Measurements from ENCODE around the gene ELL3. TPM values are rescaled to one million over a fixed set of nuclear protein-coding genes. Genes with fewer than 3 reads are reported as not detected.
A peak's percentile ranks its signal among the peaks of the same experiment; 100 is the strongest.

ELL3 gene
- total and polyA plus RNA-seq, 10 of the 15 experiments (the other 5 are each of a cell fraction or from before 2014, with no cell fraction given): 12.9 to 30.3 (median 20.2) TPM

DNA sequence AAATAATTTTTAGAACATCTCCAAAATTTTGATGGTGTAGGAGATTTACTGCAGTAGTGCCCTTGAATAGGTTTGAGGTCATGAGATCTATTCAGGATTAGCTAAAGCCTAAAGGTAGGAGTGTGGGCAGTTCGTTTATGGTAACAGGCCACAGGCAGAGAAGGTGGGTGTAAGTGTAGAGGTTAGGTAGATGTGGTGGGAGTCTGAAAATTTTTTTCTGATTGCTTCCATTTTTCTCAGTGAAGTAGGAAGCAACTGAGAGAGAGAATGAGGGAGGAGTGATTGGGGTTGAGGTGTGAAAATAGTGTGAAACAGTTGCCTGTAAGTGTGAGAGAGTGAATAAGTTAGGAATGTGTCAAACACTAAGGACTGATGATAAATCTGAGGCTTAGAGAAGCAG, 2.2 kb upstream of the ELL3 start:
- Histone ChIP-seq H3K9ac (ENCODE audit: control insufficient read depth, insufficient read depth, low read length) (no peak overlapping the region), H3K79me2 (ENCODE audit: control insufficient read depth, insufficient read depth, low read length) (no peaks in the 10 kb centered on the region), H4K20me1 (ENCODE audit: control insufficient read depth, insufficient read depth) (no peaks in the 10 kb centered on the region), H3K36me3 (ENCODE audit: control insufficient read depth in 2 of 2, insufficient read depth in 2 of 2, low read length in 1 of 2) (peaks cover 0 to under 1% of the 10 kb centered on the region in 2 experiments; a peak in 1 of 4 replicates), H3K4me1 (ENCODE audit: control insufficient read depth, insufficient read depth, low read length) (peaks cover 16% of the 10 kb centered on the region), H3K27ac (ENCODE audit: control insufficient read depth, insufficient read depth) (no peak overlapping the region), H3K4me3 (no peak overlapping the region), H3K27me3 (replicated peaks in 1 of 2; ENCODE audit: control insufficient read depth in 2 of 2, insufficient read depth in 2 of 2, low read length in 1 of 2) (no peaks in the 10 kb centered on the region), H3K9me3 (replicated peaks; ENCODE audit: control insufficient read depth, insufficient read depth, low read length) (no peaks in the 10 kb centered on the region; the same call in 2 of the 3 replicates), H3K4me2 (ENCODE audit: control insufficient read depth, insufficient read depth) (0 out of 2 replicates have a peak overlapping the region, but pooled peaks have one; percentile 9), H2AFZ (ENCODE audit: control insufficient read depth, low read depth, low read length) (no peak overlapping the region)
- CTCF ChIA-PET: interaction anchor here (0.7 to 5.8 kb wide), 3 partner anchors 9 to 287 kb away, joined by 3 to 72 read pairs (median 4); partner anchors contain the start of gene SERF2
- no peak for FAIRE-seq
- SMC1A ChIA-PET (ENCODE audit: uncharacterized antibody, unreplicated experiment): interaction anchor here (14.9 kb wide), 1 partner anchor 13 kb away, joined by 129 read pairs; the partner anchor contains the start of gene SERF2
- intact Hi-C loops (cut with micrococcal nuclease; ENCODE audit: unreplicated experiment) (loop anchor here (5.0 kb wide), 1 partner anchor 48 kb away; the partner anchor contains the start of gene WDR76), in situ Hi-C loops (cut with MboI) (loop anchor here (25.0 kb wide), 1 partner anchor 1517 kb away; the partner anchor contains the start of genes GANC and TMEM87A)
- no TSS peak for BruUV-seq (replicated peaks)
- no peak for DNase-seq (ENCODE audit: low read depth, low spot score)
- 71% methylated on average over 1 of the region's 1 CpG for WGBS (ENCODE audit: insufficient coverage, insufficient replicate concordance, low lambda C conversion rate, missing lambda C conversion rate)
- no peak for ATAC-seq
- RAD21 ChIA-PET (ENCODE audit: unreplicated experiment): interaction anchor here (0.9 to 1.4 kb wide), 3 partner anchors 9 to 12 kb away, joined by 4 to 5 read pairs (median 5); no protein-coding TSS in a partner anchor
- POLR2A ChIA-PET: interaction anchor here (0.8 to 4.4 kb wide), 4 partner anchors 10 to 44 kb away, joined by 3 to 58 read pairs (median 14); partner anchors contain the start of genes HYPK and SERINC4
- TF ChIP-seq IKZF2 (IDR thresholded peaks at IDR 0.05): peak; percentile 52 to 69; a peak in 2 of 4 replicates
- TF ChIP-seq STAT1 (conservative IDR thresholded peaks at IDR 0.05): no peak
- TF ChIP-seq, protein P1, sequence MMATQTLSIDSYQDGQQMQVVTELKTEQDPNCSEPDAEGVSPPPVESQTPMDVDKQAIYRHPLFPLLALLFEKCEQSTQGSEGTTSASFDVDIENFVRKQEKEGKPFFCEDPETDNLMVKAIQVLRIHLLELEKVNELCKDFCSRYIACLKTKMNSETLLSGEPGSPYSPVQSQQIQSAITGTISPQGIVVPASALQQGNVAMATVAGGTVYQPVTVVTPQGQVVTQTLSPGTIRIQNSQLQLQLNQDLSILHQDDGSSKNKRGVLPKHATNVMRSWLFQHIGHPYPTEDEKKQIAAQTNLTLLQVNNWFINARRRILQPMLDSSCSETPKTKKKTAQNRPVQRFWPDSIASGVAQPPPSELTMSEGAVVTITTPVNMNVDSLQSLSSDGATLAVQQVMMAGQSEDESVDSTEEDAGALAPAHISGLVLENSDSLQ (IDR thresholded peaks at IDR 0.05): no peak
- 0 out of 2 replicates have a peak, but pooled peaks have one; percentile 24 for TF ChIP-seq ATF7 (IDR thresholded peaks at IDR 0.05; ENCODE audit: low read depth)
- TF ChIP-seq IKZF1 (conservative IDR thresholded peaks at IDR 0.05): peak; percentile 57; the same call in 1 of the 2 replicates
- TF ChIP-seq NBN (IDR thresholded peaks at IDR 0.05): peak; percentile 39; the same call in 1 of the 2 replicates
- TF ChIP-seq, protein P2, sequence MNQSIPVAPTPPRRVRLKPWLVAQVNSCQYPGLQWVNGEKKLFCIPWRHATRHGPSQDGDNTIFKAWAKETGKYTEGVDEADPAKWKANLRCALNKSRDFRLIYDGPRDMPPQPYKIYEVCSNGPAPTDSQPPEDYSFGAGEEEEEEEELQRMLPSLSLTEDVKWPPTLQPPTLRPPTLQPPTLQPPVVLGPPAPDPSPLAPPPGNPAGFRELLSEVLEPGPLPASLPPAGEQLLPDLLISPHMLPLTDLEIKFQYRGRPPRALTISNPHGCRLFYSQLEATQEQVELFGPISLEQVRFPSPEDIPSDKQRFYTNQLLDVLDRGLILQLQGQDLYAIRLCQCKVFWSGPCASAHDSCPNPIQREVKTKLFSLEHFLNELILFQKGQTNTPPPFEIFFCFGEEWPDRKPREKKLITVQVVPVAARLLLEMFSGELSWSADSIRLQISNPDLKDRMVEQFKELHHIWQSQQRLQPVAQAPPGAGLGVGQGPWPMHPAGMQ (IDR thresholded peaks at IDR 0.05; ENCODE audit: borderline replicate concordance): no peak
- no peak for TF ChIP-seq KAT2A (conservative IDR thresholded peaks at IDR 0.05; ENCODE audit: control insufficient read depth, low read depth, low read length)
- TF ChIP-seq RUNX3 (IDR thresholded peaks at IDR 0.05; ENCODE audit: low read length): peak; percentile 28; the same call in 1 of the 2 replicates

All from GM12878 (cell line).